SHP77 treated with DMSO at 0.1 percent for 48 hours (cell line): Measurements from ENCODE around the gene CFAP68.

Experiments used
- DNase-seq: peaks from one replicate; lab custom pipeline; 2025; lab: John Stamatoyannopoulos, UW

The CFAP68 gene

GRCh38 chr11:111878849-111879636 lies at the start of gene CFAP68, which contains the start of gene FDXACB1:
Gene CFAP68, plus strand, starts transcription at chr11:111879541. Its CDS starts 20 bp downstream, at chr11:111879561.
Gene FDXACB1, minus strand, starts transcription at chr11:111879165. Its CDS starts 33 bp downstream, at chr11:111879132.
- peak; percentile 95 for DNase-seq

GRCh38 chr11:111833524-111833923 lies 45.8 kb upstream of the CFAP68 start:
- DNase-seq: peak; percentile 62

GRCh38 chr11:111834432-111835163 lies 44.7 kb upstream of the CFAP68 start:
- DNase-seq: no peak

- no peak for DNase-seq
Observed at GRCh38 chr11:111835665-111836064, 43.7 kb upstream of the CFAP68 start.

GRCh38 chr11:111836162-111836561 lies 43.2 kb upstream of the CFAP68 start:
- DNase-seq: no peak

- DNase-seq: no peak
Observed at GRCh38 chr11:111836721-111837120, 42.6 kb upstream of the CFAP68 start.

GRCh38 chr11:111837366-111837891 lies 41.9 kb upstream of the CFAP68 start:
- DNase-seq: no peak

GRCh38 chr11:111838054-111838453 lies 41.3 kb upstream of the CFAP68 start:
- no peak for DNase-seq

- DNase-seq: no peak
Observed at GRCh38 chr11:111840143-111840542, 39.2 kb upstream of the CFAP68 start.

GRCh38 chr11:111841370-111842053 lies 37.8 kb upstream of the CFAP68 start:
- DNase-seq: peak; percentile 53

GRCh38 chr11:111843661-111844060 lies 35.7 kb upstream of the CFAP68 start:
- DNase-seq: no peak

GRCh38 chr11:111845276-111846028 lies 33.9 kb upstream of the CFAP68 start:
- no peak for DNase-seq

GRCh38 chr11:111846063-111846462 lies 33.3 kb upstream of the CFAP68 start:
- DNase-seq: no peak

GRCh38 chr11:111846636-111847035 lies 32.7 kb upstream of the CFAP68 start:
- DNase-seq: no peak

GRCh38 chr11:111849631-111850030 lies 29.7 kb upstream of the CFAP68 start:
- no peak for DNase-seq

GRCh38 chr11:111851067-111851466 lies 28.3 kb upstream of the CFAP68 start:
- DNase-seq: no peak

GRCh38 chr11:111851636-111852035 lies 27.7 kb upstream of the CFAP68 start:
- DNase-seq: no peak

- no peak for DNase-seq
Observed at GRCh38 chr11:111852103-111852502, 27.2 kb upstream of the CFAP68 start.

GRCh38 chr11:111855506-111855905 lies 23.8 kb upstream of the CFAP68 start:
- DNase-seq: no peak

- no peak for DNase-seq
Observed at GRCh38 chr11:111860257-111860656, 19.1 kb upstream of the CFAP68 start.

GRCh38 chr11:111870113-111870512 lies 9.2 kb upstream of the CFAP68 start:
- DNase-seq: no peak

GRCh38 chr11:111870522-111870885 lies 8.8 kb upstream of the CFAP68 start:
- no peak for DNase-seq
